Hepatocyte (in vitro differentiated cells): ENCODE results near the gene LDAH. TPM values are rescaled to one million over a fixed set of nuclear protein-coding genes. Genes with fewer than 3 reads are reported as not detected.
"Not testable (repeated sequence)": the region's sequence is repeated elsewhere in the genome, so short reads cannot be mapped to it uniquely, and the experiment has no call there.

Experiments
- DNase-seq: peaks from one replicate; pipeline ENCODE4 v3.0.0-alpha.2; 2016; ENCODE audit warnings: low spot score
- H2AFZ ChIP-seq: fragments of 200-600 bp; sonication (generic); 2 replicates; pipeline ENCODE4 v1.6.0; 2016; ENCODE audit warnings: antibody characterized with exemption, mild to moderate bottlenecking
- H3K27ac ChIP-seq: fragments of 200-600 bp; sonication (generic); 2 replicates; pipeline ENCODE4 v1.5.1; 2016; ENCODE audit warnings: mild to moderate bottlenecking
- H3K27me3 ChIP-seq: fragments of 200-600 bp; sonication (generic); 2 replicates; pipeline ENCODE4 v1.6.1; 2016
- H3K36me3 ChIP-seq: fragments of 200-600 bp; sonication (generic); replicated peaks from 2 replicates; pipeline ENCODE4 v1.5.1; 2016; ENCODE audit warnings: low read depth; ENCODE audit not compliant: insufficient read depth
- H3K4me1 ChIP-seq: fragments of 200-600 bp; sonication (generic); 2 replicates; pipeline ENCODE4 v1.5.1; 2016; ENCODE audit warnings: mild to moderate bottlenecking, moderate library complexity; ENCODE audit not compliant: insufficient read depth
- H3K4me2 ChIP-seq: fragments of 200-600 bp; sonication (generic); 2 replicates; pipeline ENCODE4 v1.6.0; 2016
- H3K4me3 ChIP-seq: fragments of 200-600 bp; sonication (generic); 2 replicates; pipeline ENCODE4 v1.5.1; 2016; ENCODE audit warnings: mild to moderate bottlenecking
- H3K79me2 ChIP-seq: fragments of 200-600 bp; sonication (generic); 2 replicates; pipeline ENCODE4 v1.6.0; 2017; ENCODE audit warnings: mild to moderate bottlenecking
- H3K9me2 ChIP-seq: fragments of 200-600 bp; sonication (generic); replicated peaks from 2 replicates; pipeline ENCODE4 v1.6.0; 2017; ENCODE audit warnings: mild to moderate bottlenecking; ENCODE audit not compliant: insufficient read depth
- H3K9me3 ChIP-seq: fragments of 200-600 bp; sonication (generic); 2 replicates; pipeline ENCODE4 v1.5.1; 2016; ENCODE audit warnings: low read depth, mild to moderate bottlenecking
- H4K20me1 ChIP-seq: fragments of 200-600 bp; sonication (generic); 2 replicates; pipeline ENCODE4 v1.6.0; 2016; ENCODE audit warnings: mild to moderate bottlenecking; ENCODE audit not compliant: insufficient read depth, poor library complexity, severe bottlenecking
- EZH2 ChIP-seq: fragments of 200-600 bp; sonication (generic); IDR thresholded peaks from 2 replicates; pipeline ENCODE4 v1.6.1; 2016; ENCODE audit warnings: antibody characterized with exemption, mild to moderate bottlenecking, borderline replicate concordance
- EZH2phosphoT487 ChIP-seq: fragments of 200-600 bp; sonication (generic); IDR thresholded peaks from one replicate; pipeline ENCODE4 v1.6.1; 2018; ENCODE audit warnings: antibody characterized with exemption, mild to moderate bottlenecking, low read depth, moderate library complexity; ENCODE audit not compliant: unreplicated experiment, severe bottlenecking
- WGBS: methylation state at CpG from one replicate; pipeline ENCODE4 v1.1.6; 2016; ENCODE audit warnings: low lambda C conversion rate; ENCODE audit errors: missing lambda C conversion rate; 5-methylcytosine and 5-hydroxymethylcytosine counted together
- polyA plus RNA-seq: library from polyadenylated mRNA; unstranded; fragments of >200 nt; fragmentation: Nextera tagmentation; extraction: Ambion mirVana; gene quantifications from 2 replicates; pipeline ENCODE4 v1.2.1, GENCODE V29; 2016
- total RNA-seq: library from RNA; depleted of rRNA; stranded (reverse); fragments of >200 nt; gene quantifications from 2 replicates; pipeline ENCODE4 v1.2.3, GENCODE V29; 2014
- TF ChIP-seq, protein P1 (sequence below): fragments of 200-600 bp; sonication (generic); IDR thresholded peaks from 2 replicates; pipeline ENCODE4 v1.5.1; 2016; ENCODE audit warnings: antibody characterized with exemption, mild to moderate bottlenecking; ENCODE audit not compliant: poor library complexity

Gene LDAH
- total and polyA plus RNA-seq, 2 experiments from 2014 or later, result 15.2 to 27.8 TPM

DNA sequence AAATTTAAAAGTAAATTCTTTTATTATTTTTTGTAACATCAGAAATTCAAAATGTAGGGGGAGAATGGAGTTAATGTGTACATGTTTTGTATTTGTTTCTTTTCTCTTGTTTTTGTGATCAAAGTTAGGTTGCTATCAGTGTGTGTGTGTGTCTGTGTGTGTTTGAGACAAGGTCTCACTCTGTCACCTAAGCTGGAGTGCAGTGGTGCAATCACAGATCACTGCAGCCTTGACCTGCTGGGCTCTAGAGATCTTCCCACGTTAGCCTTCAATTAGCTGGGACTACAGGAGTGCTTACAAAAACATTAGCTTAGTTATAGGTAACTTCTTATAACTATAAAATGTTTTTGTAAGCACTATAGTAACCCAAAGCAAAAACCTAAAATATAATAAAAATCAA, 105.3 kb downstream of the LDAH start:
- DNase-seq, result no peak
- Histone ChIP-seq H3K4me2 (no peak overlapping the region), H4K20me1 (no peaks in the 10 kb centered on the region), H2AFZ (no peak overlapping the region), H3K9me3 (peaks cover 3% of the 10 kb centered on the region), H3K36me3 (no peaks in the 10 kb centered on the region), H3K27me3 (no peaks in the 10 kb centered on the region), H3K79me2 (peaks cover 12% of the 10 kb centered on the region), H3K9me2 (no peaks in the 10 kb centered on the region), H3K4me3 (no peak overlapping the region), H3K4me1 (no peaks in the 10 kb centered on the region), H3K27ac (no peak overlapping the region)
- no peak for TF ChIP-seq EZH2phosphoT487
- TF ChIP-seq EZH2, result no peak
- TF ChIP-seq, protein P1, sequence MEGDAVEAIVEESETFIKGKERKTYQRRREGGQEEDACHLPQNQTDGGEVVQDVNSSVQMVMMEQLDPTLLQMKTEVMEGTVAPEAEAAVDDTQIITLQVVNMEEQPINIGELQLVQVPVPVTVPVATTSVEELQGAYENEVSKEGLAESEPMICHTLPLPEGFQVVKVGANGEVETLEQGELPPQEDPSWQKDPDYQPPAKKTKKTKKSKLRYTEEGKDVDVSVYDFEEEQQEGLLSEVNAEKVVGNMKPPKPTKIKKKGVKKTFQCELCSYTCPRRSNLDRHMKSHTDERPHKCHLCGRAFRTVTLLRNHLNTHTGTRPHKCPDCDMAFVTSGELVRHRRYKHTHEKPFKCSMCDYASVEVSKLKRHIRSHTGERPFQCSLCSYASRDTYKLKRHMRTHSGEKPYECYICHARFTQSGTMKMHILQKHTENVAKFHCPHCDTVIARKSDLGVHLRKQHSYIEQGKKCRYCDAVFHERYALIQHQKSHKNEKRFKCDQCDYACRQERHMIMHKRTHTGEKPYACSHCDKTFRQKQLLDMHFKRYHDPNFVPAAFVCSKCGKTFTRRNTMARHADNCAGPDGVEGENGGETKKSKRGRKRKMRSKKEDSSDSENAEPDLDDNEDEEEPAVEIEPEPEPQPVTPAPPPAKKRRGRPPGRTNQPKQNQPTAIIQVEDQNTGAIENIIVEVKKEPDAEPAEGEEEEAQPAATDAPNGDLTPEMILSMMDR, result no peak
- WGBS, result 55% methylated on average over 1 of the region's 1 CpG

DNA sequence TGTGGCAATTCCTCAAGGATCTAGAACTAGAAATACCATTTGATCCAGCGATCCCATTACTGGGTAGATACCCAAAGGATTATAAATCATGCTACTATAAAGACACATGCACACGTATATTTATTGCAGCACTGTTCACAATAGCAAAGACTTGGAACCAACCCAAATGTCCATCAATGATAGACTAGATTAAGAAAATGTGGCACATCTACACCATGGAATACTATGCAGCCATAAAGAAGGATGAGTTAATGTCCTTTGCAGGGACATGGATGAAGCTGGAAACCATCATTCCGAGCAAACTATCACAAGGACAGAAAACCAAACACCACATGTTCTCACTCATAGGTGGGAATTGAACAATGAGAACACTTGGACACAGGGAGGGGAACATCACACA, 106.7 kb downstream of the LDAH start:
- 98% methylated on average over 3 of the region's 3 CpGs for WGBS

GRCh38 chr2:20714412-20714811, 108.5 kb downstream of the LDAH start:
- not testable (repeated sequence) for H4K20me1 ChIP-seq, H3K27ac ChIP-seq, H2AFZ ChIP-seq, H3K4me1 ChIP-seq, H3K4me2 ChIP-seq, H3K9me2 ChIP-seq, DNase-seq, H3K36me3 ChIP-seq, H3K4me3 ChIP-seq, H3K27me3 ChIP-seq, H3K79me2 ChIP-seq, H3K9me3 ChIP-seq
- WGBS, result 92% methylated on average over 2 of the region's 2 CpGs

More for the DNA sequence above, 106.7 kb downstream of the LDAH start:
- not testable (repeated sequence) for H3K36me3 ChIP-seq, H3K27me3 ChIP-seq, H3K4me2 ChIP-seq, H3K9me2 ChIP-seq, H4K20me1 ChIP-seq, DNase-seq, H3K27ac ChIP-seq, H3K4me3 ChIP-seq, H3K4me1 ChIP-seq, H2AFZ ChIP-seq, H3K9me3 ChIP-seq
- H3K79me2 ChIP-seq, result peaks cover 12% of the 10 kb centered on the region

DNA sequence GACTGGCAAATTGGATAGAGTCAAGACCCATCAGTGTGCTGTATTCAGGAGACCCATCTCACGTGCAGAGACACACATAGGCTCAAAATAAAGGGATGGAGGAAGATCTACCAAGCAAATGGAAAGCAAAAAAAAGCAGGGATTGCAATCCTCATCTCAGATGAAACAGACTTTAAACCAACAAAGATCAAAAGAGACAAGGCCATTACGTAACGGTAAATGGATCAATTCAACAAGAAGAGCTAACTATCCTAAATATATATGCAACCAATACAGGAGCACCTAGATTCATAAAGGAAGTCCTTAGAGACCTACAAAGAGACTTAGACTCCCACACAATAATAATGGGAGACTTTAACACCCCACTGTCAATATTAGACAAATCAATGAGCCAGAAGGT, 109.3 kb downstream of the LDAH start:
- H3K4me1 ChIP-seq, DNase-seq, H3K36me3 ChIP-seq, H3K27ac ChIP-seq, H4K20me1 ChIP-seq, H3K79me2 ChIP-seq, H3K9me3 ChIP-seq, H3K4me3 ChIP-seq, H3K27me3 ChIP-seq, H3K9me2 ChIP-seq, H2AFZ ChIP-seq, H3K4me2 ChIP-seq: not testable (repeated sequence)
- WGBS, result 92% methylated on average over 3 of the region's 3 CpGs

DNA sequence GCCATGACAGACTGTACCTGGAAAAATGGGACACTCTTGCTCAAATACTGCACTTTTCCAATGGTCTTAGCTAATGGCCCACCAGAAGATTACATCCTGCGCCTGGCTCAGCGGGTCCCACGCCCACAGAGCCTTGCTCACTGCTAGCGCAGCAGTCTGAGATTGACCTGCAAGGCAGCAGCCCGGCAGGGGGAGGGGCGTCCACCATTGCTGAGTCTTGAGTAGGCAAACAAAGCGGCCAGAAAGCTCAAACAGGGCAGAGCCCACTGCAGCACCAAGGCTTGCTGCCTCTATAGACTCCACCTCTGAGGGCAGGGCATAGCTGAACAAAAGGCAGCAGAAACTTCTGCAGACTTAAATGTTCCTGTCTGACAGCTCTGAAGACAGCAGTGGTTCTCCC, 111.3 kb downstream of the LDAH start:
- H3K4me3 ChIP-seq, DNase-seq, H4K20me1 ChIP-seq, H3K36me3 ChIP-seq, H3K9me2 ChIP-seq, H3K27ac ChIP-seq, H3K27me3 ChIP-seq, H2AFZ ChIP-seq, H3K4me1 ChIP-seq, H3K4me2 ChIP-seq, H3K9me3 ChIP-seq, H3K79me2 ChIP-seq: not testable (repeated sequence)
- 98% methylated on average over 7 of the region's 7 CpGs for WGBS

GRCh38 chr2:20707601-20708000, 115.3 kb downstream of the LDAH start:
- 59% methylated on average over 4 of the region's 4 CpGs for WGBS
- H3K4me1 ChIP-seq, result no peaks in the 10 kb centered on the region

More at GRCh38 chr2:20707601-20708000, 115.3 kb downstream of the LDAH start:
- no peak overlapping the region for H3K27ac ChIP-seq
- no peaks in the 10 kb centered on the region for H3K9me3 ChIP-seq
- H3K9me2 ChIP-seq, result no peaks in the 10 kb centered on the region
- H4K20me1 ChIP-seq, result no peaks in the 10 kb centered on the region
- H3K27me3 ChIP-seq, result no peaks in the 10 kb centered on the region
- no peaks in the 10 kb centered on the region for H3K79me2 ChIP-seq
- DNase-seq, result no peak
- H2AFZ ChIP-seq, result no peak overlapping the region
- no peaks in the 10 kb centered on the region for H3K36me3 ChIP-seq
- H3K4me3 ChIP-seq, result no peak overlapping the region
- no peak overlapping the region for H3K4me2 ChIP-seq
- TF ChIP-seq, protein P1, result no peak
